HG02610 (cell line): ENCODE measurements around the gene TTC3.

ENCODE experiments used
- ATAC-seq: cut with Tn5 transposase; IDR thresholded peaks from one replicate; pipeline ENCODE4 v1.9.1; 2021; ENCODE audit warnings: mild to moderate bottlenecking, moderate library complexity; ENCODE audit not compliant: unreplicated experiment

The TTC3 gene

GRCh38 chr21:37193006-37193405 lies 120.0 kb downstream of the TTC3 start:
- ATAC-seq: no peak

GRCh38 chr21:37193676-37194075 lies 120.6 kb downstream of the TTC3 start:
- ATAC-seq: no peak

DNA sequence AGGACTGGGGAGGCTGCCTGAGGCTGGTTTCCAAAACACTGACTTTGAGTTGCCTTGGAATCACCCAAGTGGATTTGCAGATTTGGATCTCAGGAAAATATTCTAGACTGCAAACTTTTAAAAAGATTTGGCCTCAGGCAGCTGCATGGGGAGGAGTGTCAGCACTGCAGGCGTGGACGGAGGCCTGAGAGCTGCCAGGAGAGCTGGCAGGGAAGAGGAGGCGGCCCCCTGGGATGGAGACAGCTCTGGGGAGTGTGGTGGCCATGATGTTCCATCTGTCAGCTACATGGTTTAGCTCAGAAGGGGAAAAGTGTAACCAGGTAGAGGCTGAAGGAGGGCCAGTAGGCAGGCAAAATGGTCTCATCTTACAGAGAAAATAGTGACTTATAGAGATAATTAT lies 122.0 kb downstream of the TTC3 start:
- ATAC-seq: no peak

GRCh38 chr21:37195610-37196009 lies 122.6 kb downstream of the TTC3 start:
- no peak for ATAC-seq

DNA sequence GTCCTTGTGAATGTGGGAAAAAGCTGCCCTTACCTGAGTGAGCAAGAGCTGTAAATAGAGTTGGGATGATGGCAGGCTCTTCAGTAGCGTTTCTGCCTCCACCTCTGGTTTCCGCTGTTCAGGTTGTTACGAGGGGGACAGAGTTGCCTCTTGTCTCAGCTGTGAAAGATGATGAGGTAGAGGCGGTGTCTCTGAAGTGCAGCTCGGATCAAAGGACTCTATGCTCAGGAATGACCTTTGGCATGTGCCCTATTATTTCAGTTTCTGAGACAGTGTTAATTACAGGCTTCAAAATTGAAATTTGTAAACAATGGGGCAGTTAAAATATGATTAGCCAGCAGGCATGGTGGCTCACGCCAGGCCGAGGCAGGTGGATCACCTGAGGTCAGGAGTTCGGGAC lies 123.8 kb downstream of the TTC3 start:
- no peak for ATAC-seq

DNA sequence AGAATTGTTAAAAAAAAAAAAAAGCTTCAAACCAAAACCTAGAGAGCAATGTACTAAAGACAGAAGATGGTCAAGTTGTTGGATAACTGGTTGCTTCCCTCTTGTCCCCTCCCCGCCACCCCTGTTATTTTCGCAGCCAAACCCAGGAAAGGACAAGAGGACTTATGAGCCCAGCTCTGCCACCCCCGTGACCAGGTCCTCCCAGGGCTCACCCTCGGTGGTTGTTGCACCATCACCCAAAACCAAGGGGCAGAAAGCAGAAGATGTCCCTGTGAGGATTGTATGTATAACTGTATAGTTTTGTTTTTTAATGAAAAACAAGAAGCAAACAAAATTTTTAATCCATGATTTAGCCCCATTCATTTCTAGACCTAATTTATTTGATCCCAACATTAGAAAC lies 124.7 kb downstream of the TTC3 start:
- ATAC-seq: no peak

DNA sequence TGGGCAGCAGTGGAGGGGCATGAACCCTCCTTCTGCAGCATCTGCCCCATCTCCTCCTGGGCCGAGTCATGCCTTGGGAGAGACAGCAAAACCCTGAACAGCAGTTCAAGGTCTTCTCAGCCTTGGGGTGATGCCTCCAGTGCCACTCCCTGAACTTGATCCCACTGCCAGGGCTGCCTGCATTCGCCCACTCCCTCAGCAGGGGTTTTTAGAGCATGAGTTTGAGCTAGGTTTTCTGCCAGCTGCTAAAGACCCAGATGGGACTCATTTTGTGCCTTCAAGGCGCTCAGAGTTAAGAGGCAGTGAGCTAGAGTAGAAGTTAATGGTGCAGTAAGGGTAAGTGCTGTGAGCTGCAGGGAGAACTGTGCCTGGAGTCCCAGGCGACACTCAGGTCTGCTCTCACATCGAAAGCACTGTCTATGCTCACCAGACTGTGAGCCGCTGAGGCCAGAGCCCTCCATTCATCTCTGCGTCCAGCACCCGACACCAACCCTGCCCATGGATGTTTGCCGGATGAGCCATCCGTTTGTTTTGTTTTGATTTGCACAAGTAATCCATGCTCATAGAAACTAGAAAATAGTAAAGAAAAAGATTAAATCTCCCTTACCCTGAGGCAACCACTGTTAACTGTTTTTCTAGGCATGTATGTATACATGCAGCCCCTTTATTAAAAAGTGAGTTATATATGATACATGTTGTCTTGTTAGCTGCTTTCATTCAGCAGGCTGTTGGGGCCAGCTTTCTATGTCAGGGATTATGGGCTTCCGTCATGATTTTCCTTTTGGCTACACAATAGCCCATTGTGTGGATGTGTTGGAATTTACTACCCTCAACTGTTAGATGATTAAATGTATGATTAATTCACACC lies 126.2 kb downstream of the TTC3 start:
- ATAC-seq: no peak

DNA sequence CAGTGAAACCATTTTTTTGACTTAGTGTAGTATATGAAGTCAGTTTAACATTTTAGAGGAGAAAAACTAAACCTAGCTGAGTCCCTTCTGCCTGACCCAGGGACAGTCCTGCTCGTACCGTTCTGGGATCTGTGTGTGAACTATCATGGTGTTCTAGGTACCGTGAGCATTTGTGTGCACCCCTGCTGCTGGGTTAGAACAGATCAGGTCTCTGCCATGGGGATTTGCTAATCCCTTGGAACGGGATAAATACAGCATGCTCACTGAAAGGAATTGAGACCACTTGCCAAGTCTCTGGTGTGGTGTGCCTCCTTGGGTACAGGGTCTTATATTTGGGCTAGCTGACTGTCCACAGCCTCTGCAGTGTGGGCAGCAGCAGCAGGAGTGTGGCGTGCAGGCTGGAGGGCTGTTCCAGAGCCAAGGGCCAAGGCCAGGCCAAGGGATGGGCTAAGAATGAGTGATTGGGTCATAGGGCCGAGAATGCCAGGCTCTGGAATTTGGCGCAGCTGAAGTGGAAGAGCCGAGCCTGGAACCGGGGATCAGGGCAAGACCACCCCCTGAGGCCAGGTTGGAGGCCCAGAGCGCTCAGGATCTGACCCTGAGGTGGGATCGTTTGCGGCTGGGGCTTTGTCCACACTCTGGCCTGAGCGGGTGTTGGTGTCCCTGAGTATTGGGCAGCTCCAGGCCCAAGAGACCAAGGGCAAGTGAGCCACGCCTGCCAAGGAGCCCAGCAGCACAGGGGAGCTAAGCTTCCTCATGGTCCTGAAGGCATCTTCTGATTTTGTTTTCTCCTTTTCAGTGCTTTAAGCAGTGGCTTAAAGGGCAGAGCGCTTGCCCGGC lies 127.8 kb downstream of the TTC3 start:
- no peak for ATAC-seq

DNA sequence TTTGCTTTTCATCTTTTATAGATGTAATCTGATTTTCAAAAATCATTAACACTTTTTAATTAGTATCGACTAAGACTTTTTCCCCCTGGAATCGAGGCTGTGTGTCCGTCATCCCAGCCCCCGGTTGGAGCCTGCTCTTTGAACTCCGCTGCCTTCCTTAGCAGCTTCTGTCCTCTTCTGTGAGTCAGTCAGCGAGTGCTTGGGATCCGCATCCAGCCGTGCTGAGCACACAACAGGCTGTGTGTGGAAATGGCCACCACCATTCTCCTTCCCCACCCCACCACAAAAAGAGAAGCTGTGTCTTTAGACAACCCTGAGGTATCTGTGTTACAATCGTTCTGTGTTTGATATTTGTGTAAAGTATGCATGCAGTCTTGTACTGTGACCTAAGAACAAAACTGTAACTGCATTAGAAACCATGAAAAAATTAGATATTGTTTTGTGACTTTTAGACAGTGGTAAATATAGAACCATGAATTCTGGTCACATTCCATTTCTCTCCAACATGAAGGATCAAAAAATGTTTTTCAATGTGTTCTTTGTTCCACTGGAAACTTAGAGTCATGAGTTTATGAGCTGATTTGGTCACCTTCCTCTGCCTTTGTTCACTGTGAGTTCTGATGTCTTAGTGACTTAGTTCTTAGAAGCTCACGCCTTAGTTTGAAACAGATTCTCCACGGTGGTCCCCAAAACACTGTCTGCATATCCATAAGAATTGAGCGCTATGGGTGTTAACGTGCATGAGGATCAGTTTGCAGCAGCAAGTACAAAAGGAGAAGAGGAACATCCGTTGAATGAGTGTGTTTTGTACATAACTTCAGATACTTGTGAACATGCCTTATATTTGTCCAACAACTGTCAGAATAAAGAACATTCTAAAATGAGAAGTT lies 129.4 kb downstream of the TTC3 start:
- no peak for ATAC-seq

GRCh38 chr21:37204580-37204979 lies 131.5 kb downstream of the TTC3 start:
- no peak for ATAC-seq

DNA sequence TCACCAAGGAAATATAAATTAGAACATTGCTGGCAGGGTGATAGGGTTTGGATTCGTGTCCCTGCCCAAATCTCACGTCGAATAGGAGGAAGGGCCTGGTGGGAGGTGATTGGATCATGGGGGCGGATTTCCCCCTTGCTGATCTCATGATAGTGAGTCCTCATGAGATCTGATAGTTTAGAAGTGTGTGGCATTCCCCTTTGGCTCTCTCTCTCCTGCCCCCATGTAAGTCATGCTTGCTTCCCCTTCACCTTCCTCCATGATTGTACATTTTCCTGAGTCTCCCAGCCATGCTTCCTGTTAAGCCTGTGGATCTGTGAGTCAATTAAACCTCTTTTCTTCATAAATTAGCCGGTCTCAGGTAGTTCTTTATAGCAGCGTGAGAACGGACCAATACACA lies 133.4 kb downstream of the TTC3 start:
- no peak for ATAC-seq

GRCh38 chr21:37207441-37208009 lies 134.5 kb downstream of the TTC3 start:
- ATAC-seq: peak; percentile 64

- ATAC-seq: peak; percentile 55
Measured at GRCh38 chr21:37208056-37208721, 135.1 kb downstream of the TTC3 start.

GRCh38 chr21:37208741-37209225 lies 135.7 kb downstream of the TTC3 start:
- ATAC-seq: peak; percentile 41

- no peak for ATAC-seq
Measured at GRCh38 chr21:37210130-37210529, 137.1 kb downstream of the TTC3 start.

DNA sequence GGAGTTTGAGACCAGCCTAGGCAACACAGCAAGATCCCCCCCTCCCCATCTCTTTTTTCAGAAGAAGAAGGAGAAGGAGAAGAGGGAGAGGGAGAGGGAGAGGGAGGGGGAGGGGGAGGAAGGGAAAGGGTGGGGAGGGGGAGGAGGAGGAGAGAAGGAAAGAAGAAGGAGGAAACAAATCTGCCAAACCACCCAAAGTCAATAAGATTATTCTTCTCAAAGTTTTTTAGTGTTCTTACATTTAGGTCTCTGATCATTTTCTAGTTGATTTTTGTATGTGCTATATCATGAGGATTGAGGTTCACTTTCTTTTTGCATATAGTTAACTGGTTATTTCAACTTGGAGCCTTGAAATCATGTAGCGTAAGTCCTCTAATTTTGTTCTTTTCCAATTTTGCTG lies 137.7 kb downstream of the TTC3 start:
- no peak for ATAC-seq

DNA sequence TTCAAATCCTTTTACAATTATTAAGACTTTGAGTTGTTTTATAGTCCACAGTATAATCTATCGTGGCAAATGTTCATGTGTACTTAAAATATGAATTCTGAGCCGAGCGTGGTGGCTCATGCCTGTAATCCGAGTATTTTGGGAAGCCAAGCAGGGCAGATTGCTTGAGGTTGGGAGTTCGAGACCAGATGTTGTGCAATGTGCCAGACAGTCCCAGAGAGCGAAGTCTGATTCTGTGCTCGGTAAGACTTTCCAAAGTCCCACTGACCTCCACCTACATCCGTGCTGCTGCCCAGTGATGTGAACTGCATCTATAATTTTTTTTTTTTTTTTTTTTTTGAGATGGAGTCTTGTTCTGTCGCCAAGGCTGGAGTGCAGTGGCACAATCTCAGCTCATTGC lies 141.9 kb downstream of the TTC3 start:
- ATAC-seq: no peak

- no peak for ATAC-seq
Measured at GRCh38 chr21:37219761-37220432, 146.8 kb downstream of the TTC3 start.

DNA sequence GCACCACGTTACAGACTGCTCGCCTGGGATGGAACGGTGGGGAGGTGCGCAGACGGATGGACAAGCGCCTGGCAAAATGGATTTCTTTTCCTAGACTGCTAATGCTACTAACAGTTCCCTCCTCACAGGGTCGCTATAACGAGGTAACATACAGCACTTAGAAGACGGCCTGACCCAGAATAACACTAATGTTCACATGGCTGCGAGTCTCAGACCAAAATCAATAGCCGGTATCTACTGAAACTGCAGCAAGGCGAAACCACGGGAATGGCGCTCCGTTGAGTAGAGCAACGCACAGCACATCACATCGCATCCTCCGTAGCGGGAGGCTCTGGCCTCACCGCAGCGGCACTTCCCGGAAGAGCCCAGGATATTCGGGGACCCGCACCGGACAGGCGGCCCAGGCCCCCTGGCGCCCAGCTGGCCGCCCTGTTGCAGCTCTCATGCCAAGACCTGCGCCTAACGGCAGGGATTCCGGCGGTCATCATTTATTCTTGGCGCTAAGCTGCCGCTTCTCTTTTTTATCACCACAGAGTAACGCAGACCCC lies 147.5 kb downstream of the TTC3 start:
- peak; percentile 31 for ATAC-seq
